ENCODE measurements around the gene CUL3. TPM values are rescaled to one million over a fixed set of nuclear protein-coding genes. Genes with fewer than 3 reads are reported as not detected.

Gene CUL3
- total RNA-seq, 4 donors from 2014 or later = 68.5 to 75.1 (median 70.8) TPM

- peaks cover 0 to 45% (median 0%) of the 10 kb centered on the region in 3 donors for H3K4me1 ChIP-seq
- ATAC-seq = no peak
- 65 to 83% methylated on average over 2 of the region's 2 CpGs for WGBS, 2 donors (ENCODE audit: low coverage in 1 of 2)
These were observed 27.6 kb downstream of the CUL3 start for GRCh38 chr2:224557610-224558009.

GRCh38 chr2:224556381-224556780 lies 28.8 kb downstream of the CUL3 start:
- Histone ChIP-seq H3K36me3 (no peaks in the 10 kb centered on the region), H3K4me1 (peaks cover 0 to 38% (median 0%) of the 10 kb centered on the region in 3 donors), H3K4me3 (no peak overlapping the region), H3K27me3 (no peaks in the 10 kb centered on the region), H3K9me3 (no peaks in the 10 kb centered on the region), H3K27ac (no peak overlapping the region)
- no peak for TF ChIP-seq EP300 (IDR thresholded peaks at IDR 0.05)
- TF ChIP-seq CTCF (IDR thresholded peaks at IDR 0.05) = no peak
- ATAC-seq = no peak

More at GRCh38 chr2:224557610-224558009, 27.6 kb downstream of the CUL3 start:
- Histone ChIP-seq H3K27ac (no peak overlapping the region), H3K27me3 (no peaks in the 10 kb centered on the region), H3K36me3 (no peaks in the 10 kb centered on the region), H3K4me3 (no peak overlapping the region), H3K9me3 (no peaks in the 10 kb centered on the region)
- TF ChIP-seq POLR2AphosphoS5 (IDR thresholded peaks at IDR 0.05) = no peak
- TF ChIP-seq POLR2A (IDR thresholded peaks at IDR 0.05) = no peak
- no peak for TF ChIP-seq EP300 (IDR thresholded peaks at IDR 0.05)
- no peak for TF ChIP-seq CTCF (IDR thresholded peaks at IDR 0.05)

- no peak overlapping the region for H3K4me3 ChIP-seq
- H3K36me3 ChIP-seq = no peaks in the 10 kb centered on the region
- H3K4me1 ChIP-seq = peaks cover 0 to 33% (median 0%) of the 10 kb centered on the region in 3 donors
- H3K27ac ChIP-seq = no peak overlapping the region
- no peak for ATAC-seq
- TF ChIP-seq EP300 (IDR thresholded peaks at IDR 0.05) (no peak), POLR2A (IDR thresholded peaks at IDR 0.05) (no peak), CTCF (IDR thresholded peaks at IDR 0.05) (no peak), POLR2AphosphoS5 (IDR thresholded peaks at IDR 0.05) (no peak)
- H3K27me3 ChIP-seq = no peaks in the 10 kb centered on the region
- WGBS, 2 donors (ENCODE audit: low coverage in 1 of 2) = 88 to 95% methylated on average over 3 to 4 of the region's 4 CpGs
- H3K9me3 ChIP-seq = no peaks in the 10 kb centered on the region
These were observed 29.3 kb downstream of the CUL3 start for GRCh38 chr2:224555823-224556366.

- Histone ChIP-seq H3K4me1 (peaks cover 0 to 18% (median 0%) of the 10 kb centered on the region in 3 donors), H3K4me3 (no peak overlapping the region), H3K36me3 (no peaks in the 10 kb centered on the region), H3K9me3 (no peaks in the 10 kb centered on the region), H3K27me3 (no peaks in the 10 kb centered on the region), H3K27ac (no peak overlapping the region)
- no peak for ATAC-seq
- 88 to 96% methylated on average over 2 of the region's 2 CpGs for WGBS, 2 donors (ENCODE audit: low coverage in 1 of 2)
- TF ChIP-seq CTCF (IDR thresholded peaks at IDR 0.05) = no peak
- no peak for TF ChIP-seq POLR2AphosphoS5 (IDR thresholded peaks at IDR 0.05)
- TF ChIP-seq EP300 (IDR thresholded peaks at IDR 0.05) = no peak
- no peak for TF ChIP-seq POLR2A (IDR thresholded peaks at IDR 0.05)
These were observed 32.4 kb downstream of the CUL3 start for GRCh38 chr2:224552771-224553170.

- Histone ChIP-seq H3K27me3 (no peaks in the 10 kb centered on the region), H3K36me3 (no peaks in the 10 kb centered on the region), H3K27ac (no peak overlapping the region), H3K4me3 (no peak overlapping the region), H3K9me3 (no peaks in the 10 kb centered on the region), H3K4me1 (peaks cover 0 to 14% (median 0%) of the 10 kb centered on the region in 3 donors)
- ATAC-seq = no peak
- WGBS, 2 donors (ENCODE audit: low coverage in 1 of 2) = 100% methylated on average over 1 of the region's 1 CpG
- TF ChIP-seq POLR2AphosphoS5 (IDR thresholded peaks at IDR 0.05) (no peak), EP300 (IDR thresholded peaks at IDR 0.05) (no peak), POLR2A (IDR thresholded peaks at IDR 0.05) (no peak), CTCF (IDR thresholded peaks at IDR 0.05) (no peak)
These were observed 33.5 kb downstream of the CUL3 start for GRCh38 chr2:224551693-224552092.

All from gastroesophageal sphincter (tissue), 4 donors.